A673 (cell line): ENCODE results near the gene SLC35D3.

Source experiments
- CTCF ChIP-seq: fragments of 300-800, 200-600 bp; sonication (generic); conservative IDR thresholded peaks from 2 replicates; pipeline ENCODE4 v1.5.1; 2017; ENCODE audit warnings: low read depth, mild to moderate bottlenecking, antibody characterized with exemption, low read length, moderate library complexity, mixed read lengths
- EZH2 ChIP-seq: fragments of 200-600 bp; sonication (generic); IDR thresholded peaks from 2 replicates; pipeline ENCODE4 v1.6.1; 2017; ENCODE audit warnings: borderline replicate concordance, low read depth, mild to moderate bottlenecking, mixed read lengths, antibody characterized with exemption, low read length; ENCODE audit not compliant: poor library complexity, severe bottlenecking

GRCh38 chr6:136889271-136890193 is 32.6 kb upstream of the SLC35D3 start:
- no peak for TF ChIP-seq CTCF
- TF ChIP-seq EZH2 = no peak
